CD14-positive monocyte (primary cell): ENCODE data around the gene SDK1. TPM values are rescaled to one million over a fixed set of nuclear protein-coding genes. Genes with fewer than 3 reads are reported as not detected.
A peak's percentile ranks its signal among the peaks of the same experiment; 100 is the strongest.

Experiments
- DNase-seq, 3 donors: peaks; one replicate each; pipeline ENCODE4 v3.0.0-alpha.2; 2011 to 2022
- H2AFZ ChIP-seq: 2 replicates; pipeline ENCODE4 v1.6.0; 2012; ENCODE audit warnings: mild to moderate bottlenecking, low read depth, low read length, inconsistent platforms; ENCODE audit not compliant: insufficient read depth, poor library complexity, severe bottlenecking
- H3K27ac ChIP-seq, 2 donors: 1 replicate in 1 of 2; 2 replicates in 1 of 2; pipeline ENCODE4 v1.5.1; 2012 to 2013; ENCODE audit warnings: low read length in 2 of 2, control low read depth in 1 of 2, inconsistent platforms in 1 of 2, low read depth in 1 of 2, mild to moderate bottlenecking in 1 of 2
- H3K27me3 ChIP-seq, 2 donors: one replicate each; pipeline versions ENCODE4 v1.6.0 to v1.6.1; 2011 to 2013; ENCODE audit warnings: low read length in 2 of 2; ENCODE audit not compliant: control insufficient read depth in 2 of 2, insufficient read depth in 2 of 2
- H3K36me3 ChIP-seq, 2 donors: replicated peaks in 1 of 2; 1 replicate in 1 of 2; 2 replicates in 1 of 2; pipeline versions ENCODE4 v1.5.1 to v1.6.1; 2012 to 2013; ENCODE audit warnings: low read length in 2 of 2, control low read depth in 1 of 2, inconsistent platforms in 1 of 2, mild to moderate bottlenecking in 1 of 2; ENCODE audit not compliant: insufficient read depth in 2 of 2, control insufficient read depth in 1 of 2
- H3K4me1 ChIP-seq, 2 donors: 1 replicate in 1 of 2; 2 replicates in 1 of 2; pipeline versions ENCODE4 v1.5.1 to v1.6.1; 2012 to 2013; ENCODE audit warnings: low read length in 2 of 2, control low read depth in 1 of 2, inconsistent platforms in 1 of 2, mild to moderate bottlenecking in 1 of 2, moderate library complexity in 1 of 2; ENCODE audit not compliant: insufficient read depth in 2 of 2, control insufficient read depth in 1 of 2
- H3K4me2 ChIP-seq: replicated peaks from 2 replicates; pipeline ENCODE3; 2012; ENCODE audit warnings: low read length, moderate library complexity, mild to moderate bottlenecking; ENCODE audit not compliant: poor library complexity, severe bottlenecking; ENCODE audit errors: extremely low read depth
- H3K4me3 ChIP-seq, 3 experiments: fragments of 200-600 bp in 1 of 3; sonication (generic) in 1 of 3; replicated peaks in 1 of 3; 1 replicate in 2 of 3; 2 replicates in 1 of 3; pipeline ENCODE4 v1.5.1; 2011 to 2013; ENCODE audit warnings: low read length in 3 of 3, mild to moderate bottlenecking in 3 of 3, control low read depth in 2 of 3, low read depth in 2 of 3, inconsistent platforms in 1 of 3, moderate library complexity in 1 of 3
- H3K79me2 ChIP-seq: 2 replicates; pipeline ENCODE4 v1.6.0; 2012; ENCODE audit warnings: mild to moderate bottlenecking, control low read depth, inconsistent platforms, low read length, moderate library complexity; ENCODE audit not compliant: insufficient read depth
- H3K9ac ChIP-seq: 2 replicates; pipeline ENCODE4 v1.6.0; 2017; ENCODE audit warnings: low read length, mild to moderate bottlenecking; ENCODE audit not compliant: insufficient read depth, poor library complexity, severe bottlenecking
- H3K9me3 ChIP-seq, 2 donors: replicated peaks in 1 of 2; 1 replicate in 1 of 2; 2 replicates in 1 of 2; pipeline versions ENCODE4 v1.5.1 to v1.6.1; 2012 to 2013; ENCODE audit warnings: low read length in 2 of 2, control low read depth in 1 of 2; ENCODE audit not compliant: control insufficient read depth in 1 of 2, insufficient read depth in 1 of 2
- H4K20me1 ChIP-seq: 2 replicates; pipeline ENCODE4 v1.6.0; 2012; ENCODE audit warnings: mild to moderate bottlenecking, low read length, control low read depth, moderate library complexity; ENCODE audit not compliant: insufficient read depth
- H3K27ac Mint-ChIP-seq, 7 donors: one replicate each; pipeline ENCODE4 v1.8.0; 2020; ENCODE audit warnings: mild to moderate bottlenecking in 7 of 7, mixed read lengths in 7 of 7, moderate library complexity in 6 of 7, inconsistent platforms in 2 of 7
- H3K27me3 Mint-ChIP-seq, 3 donors: one replicate each; pipeline ENCODE4 v1.8.0; 2021 to 2022; ENCODE audit warnings: low read depth in 3 of 3, mild to moderate bottlenecking in 3 of 3, mixed read lengths in 3 of 3, moderate library complexity in 3 of 3, inconsistent platforms in 1 of 3
- H3K36me3 Mint-ChIP-seq, 2 donors: one replicate each; pipeline ENCODE4 v1.8.0; 2020; ENCODE audit warnings: mixed read lengths in 2 of 2, inconsistent platforms in 1 of 2, mild to moderate bottlenecking in 1 of 2
- H3K4me1 Mint-ChIP-seq: one replicate; pipeline ENCODE4 v1.8.0; 2020; ENCODE audit warnings: mild to moderate bottlenecking, mixed read lengths
- H3K4me3 Mint-ChIP-seq, 2 donors: one replicate each; pipeline ENCODE4 v1.8.0; 2020; ENCODE audit warnings: mild to moderate bottlenecking in 2 of 2, mixed read lengths in 2 of 2, moderate library complexity in 1 of 2
- H3K9me3 Mint-ChIP-seq, 7 donors: one replicate each; pipeline ENCODE4 v1.8.0; 2020 to 2022; ENCODE audit warnings: mixed read lengths in 7 of 7, mild to moderate bottlenecking in 6 of 7, moderate library complexity in 6 of 7, inconsistent platforms in 2 of 7
- CTCF ChIP-seq: fragments of 200-600 bp; IDR thresholded peaks from one replicate; pipeline ENCODE4 v1.8.0; 2022; ENCODE audit warnings: antibody characterized with exemption, mild to moderate bottlenecking
- WGBS: methylation state at CpG from one replicate; pipeline ENCODE4 v1.1.5; 2013; ENCODE audit warnings: missing lambda C conversion rate; ENCODE audit not compliant: insufficient coverage; 5-methylcytosine and 5-hydroxymethylcytosine counted together
- intact Hi-C, 2 donors: fragments of 100-400 bp; cut with micrococcal nuclease; formaldehyde crosslinking; loops; one replicate each; pipeline versions ENCODE4 v1.15.0 to v1.15.1; 2023
- polyA plus RNA-seq, 3 donors: library from polyadenylated mRNA; depleted of rRNA in 1 of 3; unstranded in 2 of 3; stranded (reverse) in 1 of 3; fragments of 300-500 nt in 2 of 3; fragments of >200 nt in 1 of 3; fragmentation: Illumina TruSeq in 2 of 3; gene quantifications; 1 replicate in 2 of 3; 2 replicates in 1 of 3; pipeline ENCODE4 v1.2.3, GENCODE V29; 2012 to 2021

SDK1 gene
- polyA plus RNA-seq, 3 donors, result 0.01 TPM; not detected in 2

DNA sequence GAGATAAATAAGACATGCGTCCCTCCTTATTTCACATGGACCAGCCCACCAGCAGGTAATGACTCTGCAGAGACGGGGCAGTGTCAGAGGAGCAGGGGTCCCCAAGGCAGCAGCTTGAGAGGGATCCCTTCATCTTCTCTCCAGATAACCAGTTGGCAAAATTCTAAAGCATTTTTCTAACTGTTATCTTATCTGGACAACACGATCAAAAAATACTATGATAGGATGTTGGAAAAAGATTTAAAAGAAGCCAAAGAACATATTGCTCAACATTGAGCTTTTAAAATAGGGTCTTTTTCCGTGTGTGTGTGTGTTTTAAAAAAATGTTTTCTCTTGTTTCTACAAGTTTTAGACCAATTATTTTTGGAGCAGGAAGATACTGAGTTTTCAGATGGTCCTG is 641.2 kb downstream of the SDK1 start:
- Histone ChIP-seq H3K4me3 (no peak overlapping the region), H3K4me1 (no peaks in the 10 kb centered on the region), H3K4me2 (no peak overlapping the region), H3K27ac (no peak overlapping the region), H3K9ac (no peak overlapping the region), H3K9me3 (peaks cover 0 to under 1% of the 10 kb centered on the region in 2 donors), H3K79me2 (no peaks in the 10 kb centered on the region), H3K27me3 (no peaks in the 10 kb centered on the region), H4K20me1 (no peaks in the 10 kb centered on the region), H3K36me3 (no peaks in the 10 kb centered on the region), H2AFZ (no peak overlapping the region)
- Mint-ChIP-seq H3K27me3 (peaks cover 0 to under 1% (median 0%) of the 10 kb centered on the region in 3 donors), H3K27ac (no peak overlapping the region), H3K4me1 (no peaks in the 10 kb centered on the region), H3K36me3 (no peaks in the 10 kb centered on the region), H3K4me3 (no peak overlapping the region), H3K9me3 (peaks cover 7 to 27% (median 15%) of the 10 kb centered on the region in 7 donors)
- no peak for DNase-seq
- WGBS, result 94% methylated on average over 2 of the region's 4 CpGs
- TF ChIP-seq CTCF, result no peak
- intact Hi-C loops, result no loop called here

DNA sequence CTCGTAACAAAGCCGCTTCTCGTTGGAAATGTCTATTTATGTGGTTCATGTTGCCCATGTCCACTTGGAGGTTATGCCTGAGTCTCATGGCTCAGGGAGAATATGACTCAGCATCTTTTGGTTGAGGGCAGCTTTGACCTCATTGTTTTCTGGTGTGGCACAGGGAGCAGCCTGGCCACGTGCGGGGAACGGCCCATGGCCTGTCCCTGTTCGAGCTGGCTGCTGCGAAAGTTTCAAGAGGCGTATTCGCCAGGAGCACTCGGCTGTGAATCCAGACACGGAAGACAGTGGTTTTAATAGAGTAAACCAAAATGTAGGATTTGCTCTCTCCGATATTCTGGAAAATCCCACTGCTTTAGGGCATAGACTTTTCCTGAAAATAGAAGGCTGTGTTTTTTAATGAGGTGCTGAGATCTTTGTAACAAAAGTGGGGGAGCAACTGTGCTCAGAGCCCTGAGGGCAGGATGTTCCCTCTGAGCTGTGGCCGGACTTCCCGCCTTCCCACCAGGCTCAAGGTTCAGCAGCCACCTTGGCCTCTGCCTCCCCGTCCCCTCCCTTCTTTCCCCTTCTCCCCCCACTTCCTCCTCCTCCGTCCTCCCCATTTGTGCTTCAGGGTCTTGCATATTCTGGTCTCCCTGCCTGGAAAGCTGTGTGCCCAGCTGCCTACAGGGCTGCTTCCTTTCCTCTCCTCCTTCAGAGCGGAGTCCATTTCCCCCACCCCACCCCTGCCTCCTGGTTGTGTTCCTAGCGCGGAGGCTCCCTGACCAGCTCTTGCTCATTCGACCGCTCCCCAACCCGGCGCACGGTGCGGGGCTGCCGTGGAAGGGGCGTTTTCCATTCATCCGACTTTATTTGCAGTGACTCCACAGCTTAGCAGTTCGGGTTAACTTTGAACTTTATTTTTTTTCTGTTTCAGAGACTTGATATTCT is 642.0 kb downstream of the SDK1 start:
- DNase-seq, result no peak
- intact Hi-C loops, result no loop called here

More for the DNA sequence above, 642.0 kb downstream of the SDK1 start:
- Mint-ChIP-seq H3K4me3 (no peak overlapping the region), H3K36me3 (no peaks in the 10 kb centered on the region), H3K27ac (peak overlapping the region in 1 of 7 donors; percentile 18), H3K9me3 (peaks cover 6 to 25% (median 15%) of the 10 kb centered on the region in 7 donors), H3K27me3 (peaks cover 0 to 1% (median 0%) of the 10 kb centered on the region in 3 donors), H3K4me1 (no peaks in the 10 kb centered on the region)
- H4K20me1 ChIP-seq, result no peaks in the 10 kb centered on the region
- H2AFZ ChIP-seq, result no peak overlapping the region
- H3K36me3 ChIP-seq, result no peaks in the 10 kb centered on the region
- no peaks in the 10 kb centered on the region for H3K4me1 ChIP-seq
- no peak for TF ChIP-seq CTCF
- no peaks in the 10 kb centered on the region for H3K79me2 ChIP-seq
- H3K27ac ChIP-seq, result no peak overlapping the region
- 93% methylated on average over 20 of the region's 30 CpGs for WGBS
- no peak overlapping the region for H3K9ac ChIP-seq
- H3K27me3 ChIP-seq, result no peaks in the 10 kb centered on the region
- H3K4me3 ChIP-seq, result no peak overlapping the region
- no peaks in the 10 kb centered on the region for H3K9me3 ChIP-seq
- no peak overlapping the region for H3K4me2 ChIP-seq
